K562 (cell line): ENCODE results near the gene FN3K. TPM values are rescaled to one million over a fixed set of nuclear protein-coding genes. Genes with fewer than 3 reads are reported as not detected.
A peak's percentile ranks its signal among the peaks of the same experiment; 100 is the strongest.

Experiments used
- BRCA1 ChIP-seq, 2 experiments: fragments of 450-650 bp in 1 of 2; sonication (generic) in 1 of 2; formaldehyde crosslinking in 1 of 2; IDR thresholded peaks; 2 replicates each; pipeline versions ENCODE4 v1.5.0 to v1.6.1; 2017 to 2020; ENCODE audit warnings: mild to moderate bottlenecking in 1 of 2, missing genetic modification reagents in 1 of 2
- CBFB ChIP-seq: sonication (generic); formaldehyde crosslinking; IDR thresholded peaks from 2 replicates; pipeline ENCODE4 v1.4.0; 2020; ENCODE audit warnings: mild to moderate bottlenecking, missing genetic modification reagents
- E2F6 ChIP-seq, 2 experiments: IDR thresholded peaks; 2 replicates each; pipeline ENCODE4 v1.6.1; 2011; ENCODE audit warnings: borderline replicate concordance in 1 of 2, control low read depth in 1 of 2, low read depth in 1 of 2, low read length in 1 of 2, mild to moderate bottlenecking in 1 of 2, mixed read lengths in 1 of 2, moderate library complexity in 1 of 2; ENCODE audit not compliant: insufficient read depth in 1 of 2, insufficient read length in 1 of 2, poor library complexity in 1 of 2, severe bottlenecking in 1 of 2; ENCODE audit errors: extremely low read depth in 1 of 2
- L3MBTL2 ChIP-seq: fragments of 450-650 bp; IDR thresholded peaks from 2 replicates; pipeline ENCODE4 v1.6.1; 2016; ENCODE audit warnings: mild to moderate bottlenecking, moderate library complexity
- NFATC3 ChIP-seq: fragments of 450-650 bp; IDR thresholded peaks from 2 replicates; pipeline ENCODE4 v1.6.1; 2017; ENCODE audit warnings: mild to moderate bottlenecking
- NONO ChIP-seq, 2 experiments: fragments of 200-400 bp in 1 of 2; fragments of 450-650 bp in 1 of 2; formaldehyde crosslinking in 1 of 2; IDR thresholded peaks; 2 replicates each; pipeline ENCODE4 v1.6.1; 2017; ENCODE audit warnings: low read depth in 2 of 2, mild to moderate bottlenecking in 2 of 2, moderate library complexity in 2 of 2, low read length in 1 of 2
- NR3C1 ChIP-seq: sonication (generic); formaldehyde crosslinking; IDR thresholded peaks from 2 replicates; pipeline ENCODE4 v1.8.1; 2022; ENCODE audit warnings: missing genetic modification reagents
- NRF1 ChIP-seq, 2 experiments: fragments of 450-650 bp; IDR thresholded peaks in 1 of 2; conservative IDR thresholded peaks in 1 of 2; 2 replicates each; pipeline ENCODE4 v1.6.1; 2014; ENCODE audit warnings: mild to moderate bottlenecking in 2 of 2
- SNRNP70 ChIP-seq: fragments of 200-400 bp; formaldehyde crosslinking; optimal IDR thresholded peaks from 2 replicates; pipeline ENCODE3; 2017; ENCODE audit warnings: low read depth, low read length
- TCFL5 ChIP-seq: fragments of 250-450 bp; sonication (Bioruptor Pico); conservative IDR thresholded peaks from 2 replicates; pipeline ENCODE4 v1.6.1; 2021; ENCODE audit warnings: mild to moderate bottlenecking, moderate library complexity, matching md5 sums
- ZNF347 ChIP-seq: fragments of 450-650 bp; formaldehyde crosslinking; IDR thresholded peaks from 2 replicates; pipeline ENCODE4 v1.4.0; 2020; ENCODE audit warnings: low read depth, mild to moderate bottlenecking, moderate library complexity
- ZNF57 ChIP-seq: fragments of 450-650 bp; formaldehyde crosslinking; IDR thresholded peaks from 2 replicates; pipeline ENCODE4 v1.4.0; 2020; ENCODE audit warnings: mild to moderate bottlenecking, moderate library complexity
- polyA plus RNA-seq, 8 experiments: library from polyadenylated mRNA; depleted of rRNA in 4 of 8; stranded (reverse) in 5 of 8; unstranded in 3 of 8; fragments of >200 nt; fragmentation: Nextera tagmentation in 2 of 8; fragmentation: Illumina TruSeq in 1 of 8; extraction: Ambion mirVana in 2 of 8; extraction: Trizol in 1 of 8; gene quantifications; 2 replicates each; pipeline versions ENCODE4 v1.2.1 to v1.2.3, GENCODE V29; 2011 to 2014; ENCODE audit warnings: inconsistent platforms in 1 of 8, missing spikeins in 1 of 8
- total RNA-seq, 7 experiments: library from RNA; depleted of rRNA in 6 of 7; stranded (reverse); fragments of >200 nt in 6 of 7; fragmentation: Illumina TruSeq in 2 of 7; extraction: Trizol in 2 of 7; gene quantifications; 2 replicates each; pipeline versions ENCODE4 v1.2.1 to v1.2.3, GENCODE V29; 2011 to 2021; ENCODE audit warnings: low replicate concordance in 1 of 7
- TF ChIP-seq, protein P1 (sequence below): sonication (generic); formaldehyde crosslinking; IDR thresholded peaks from 2 replicates; pipeline ENCODE4 v1.8.0; 2022; ENCODE audit warnings: mild to moderate bottlenecking, missing genetic modification reagents
- TF ChIP-seq, protein P2 (sequence below), 2 experiments: IDR thresholded peaks; 2 replicates each; pipeline ENCODE4 v1.6.1; 2012; ENCODE audit warnings: improper control_type of control experiment in 2 of 2, low read depth in 2 of 2, low read length in 2 of 2, borderline replicate concordance in 1 of 2
- TF ChIP-seq, protein P3 (sequence below): sonication (generic); formaldehyde crosslinking; IDR thresholded peaks from 2 replicates; pipeline ENCODE4 v1.8.1; 2022; ENCODE audit warnings: missing genetic modification reagents
- TF ChIP-seq, protein P4 (sequence below): sonication (generic); formaldehyde crosslinking; IDR thresholded peaks from 2 replicates; pipeline ENCODE4 v1.9.0; 2022; ENCODE audit warnings: mild to moderate bottlenecking, missing genetic modification reagents

FN3K gene
- total and polyA plus RNA-seq, 9 of the 15 experiments (the other 6 are each of a cell fraction or from before 2014, with no cell fraction given): 0.08 to 22.7 (median 3.8) TPM

- TF ChIP-seq NONO (IDR thresholded peaks at IDR 0.05; ENCODE audit: low read depth in 2 of 2, low read length in 1 of 2) (no peak), TCFL5 (CRISPR knock-in tag) (no peak), NR3C1 (CRISPR knock-in tag) (0 out of 2 replicates have a peak, but pooled peaks have one; percentile 40), NRF1 (conservative IDR thresholded peaks at IDR 0.05 in 1 of 2, IDR thresholded peaks at IDR 0.05 in 1 of 2) (peak in 1 of 2 experiments; percentile 19; a peak in 1 of 4 replicates), E2F6 (IDR thresholded peaks at IDR 0.05; ENCODE audit: borderline replicate concordance in 1 of 2, extremely low read depth in 1 of 2, insufficient read depth in 1 of 2, insufficient read length in 1 of 2, low read depth in 1 of 2, low read length in 1 of 2, poor library complexity in 1 of 2, severe bottlenecking in 1 of 2) (peak; percentile 47 to 68), CBFB (CRISPR knock-in tag) (peak; percentile 91), NFATC3 (no peak), L3MBTL2 (peak; percentile 62), BRCA1 (IDR thresholded peaks at IDR 0.05) (no peak), BRCA1 (CRISPR knock-in tag; IDR thresholded peaks at IDR 0.05) (peak; percentile 70; the same call in 1 of the 2 replicates), ZNF347 (CRISPR knock-in tag) (no peak), ZNF57 (CRISPR knock-in tag) (no peak), SNRNP70 (no peak)
- TF ChIP-seq, protein P1, sequence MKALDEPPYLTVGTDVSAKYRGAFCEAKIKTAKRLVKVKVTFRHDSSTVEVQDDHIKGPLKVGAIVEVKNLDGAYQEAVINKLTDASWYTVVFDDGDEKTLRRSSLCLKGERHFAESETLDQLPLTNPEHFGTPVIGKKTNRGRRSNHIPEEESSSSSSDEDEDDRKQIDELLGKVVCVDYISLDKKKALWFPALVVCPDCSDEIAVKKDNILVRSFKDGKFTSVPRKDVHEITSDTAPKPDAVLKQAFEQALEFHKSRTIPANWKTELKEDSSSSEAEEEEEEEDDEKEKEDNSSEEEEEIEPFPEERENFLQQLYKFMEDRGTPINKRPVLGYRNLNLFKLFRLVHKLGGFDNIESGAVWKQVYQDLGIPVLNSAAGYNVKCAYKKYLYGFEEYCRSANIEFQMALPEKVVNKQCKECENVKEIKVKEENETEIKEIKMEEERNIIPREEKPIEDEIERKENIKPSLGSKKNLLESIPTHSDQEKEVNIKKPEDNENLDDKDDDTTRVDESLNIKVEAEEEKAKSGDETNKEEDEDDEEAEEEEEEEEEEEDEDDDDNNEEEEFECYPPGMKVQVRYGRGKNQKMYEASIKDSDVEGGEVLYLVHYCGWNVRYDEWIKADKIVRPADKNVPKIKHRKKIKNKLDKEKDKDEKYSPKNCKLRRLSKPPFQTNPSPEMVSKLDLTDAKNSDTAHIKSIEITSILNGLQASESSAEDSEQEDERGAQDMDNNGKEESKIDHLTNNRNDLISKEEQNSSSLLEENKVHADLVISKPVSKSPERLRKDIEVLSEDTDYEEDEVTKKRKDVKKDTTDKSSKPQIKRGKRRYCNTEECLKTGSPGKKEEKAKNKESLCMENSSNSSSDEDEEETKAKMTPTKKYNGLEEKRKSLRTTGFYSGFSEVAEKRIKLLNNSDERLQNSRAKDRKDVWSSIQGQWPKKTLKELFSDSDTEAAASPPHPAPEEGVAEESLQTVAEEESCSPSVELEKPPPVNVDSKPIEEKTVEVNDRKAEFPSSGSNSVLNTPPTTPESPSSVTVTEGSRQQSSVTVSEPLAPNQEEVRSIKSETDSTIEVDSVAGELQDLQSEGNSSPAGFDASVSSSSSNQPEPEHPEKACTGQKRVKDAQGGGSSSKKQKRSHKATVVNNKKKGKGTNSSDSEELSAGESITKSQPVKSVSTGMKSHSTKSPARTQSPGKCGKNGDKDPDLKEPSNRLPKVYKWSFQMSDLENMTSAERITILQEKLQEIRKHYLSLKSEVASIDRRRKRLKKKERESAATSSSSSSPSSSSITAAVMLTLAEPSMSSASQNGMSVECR (CRISPR knock-in tag): no peak
- TF ChIP-seq, protein P2, sequence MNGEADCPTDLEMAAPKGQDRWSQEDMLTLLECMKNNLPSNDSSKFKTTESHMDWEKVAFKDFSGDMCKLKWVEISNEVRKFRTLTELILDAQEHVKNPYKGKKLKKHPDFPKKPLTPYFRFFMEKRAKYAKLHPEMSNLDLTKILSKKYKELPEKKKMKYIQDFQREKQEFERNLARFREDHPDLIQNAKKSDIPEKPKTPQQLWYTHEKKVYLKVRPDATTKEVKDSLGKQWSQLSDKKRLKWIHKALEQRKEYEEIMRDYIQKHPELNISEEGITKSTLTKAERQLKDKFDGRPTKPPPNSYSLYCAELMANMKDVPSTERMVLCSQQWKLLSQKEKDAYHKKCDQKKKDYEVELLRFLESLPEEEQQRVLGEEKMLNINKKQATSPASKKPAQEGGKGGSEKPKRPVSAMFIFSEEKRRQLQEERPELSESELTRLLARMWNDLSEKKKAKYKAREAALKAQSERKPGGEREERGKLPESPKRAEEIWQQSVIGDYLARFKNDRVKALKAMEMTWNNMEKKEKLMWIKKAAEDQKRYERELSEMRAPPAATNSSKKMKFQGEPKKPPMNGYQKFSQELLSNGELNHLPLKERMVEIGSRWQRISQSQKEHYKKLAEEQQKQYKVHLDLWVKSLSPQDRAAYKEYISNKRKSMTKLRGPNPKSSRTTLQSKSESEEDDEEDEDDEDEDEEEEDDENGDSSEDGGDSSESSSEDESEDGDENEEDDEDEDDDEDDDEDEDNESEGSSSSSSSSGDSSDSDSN (IDR thresholded peaks at IDR 0.05; ENCODE audit: borderline replicate concordance in 1 of 2, low read depth in 2 of 2, low read length in 2 of 2): no peak
- TF ChIP-seq, protein P3, sequence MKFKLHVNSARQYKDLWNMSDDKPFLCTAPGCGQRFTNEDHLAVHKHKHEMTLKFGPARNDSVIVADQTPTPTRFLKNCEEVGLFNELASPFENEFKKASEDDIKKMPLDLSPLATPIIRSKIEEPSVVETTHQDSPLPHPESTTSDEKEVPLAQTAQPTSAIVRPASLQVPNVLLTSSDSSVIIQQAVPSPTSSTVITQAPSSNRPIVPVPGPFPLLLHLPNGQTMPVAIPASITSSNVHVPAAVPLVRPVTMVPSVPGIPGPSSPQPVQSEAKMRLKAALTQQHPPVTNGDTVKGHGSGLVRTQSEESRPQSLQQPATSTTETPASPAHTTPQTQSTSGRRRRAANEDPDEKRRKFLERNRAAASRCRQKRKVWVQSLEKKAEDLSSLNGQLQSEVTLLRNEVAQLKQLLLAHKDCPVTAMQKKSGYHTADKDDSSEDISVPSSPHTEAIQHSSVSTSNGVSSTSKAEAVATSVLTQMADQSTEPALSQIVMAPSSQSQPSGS (CRISPR knock-in tag): 0 out of 2 replicates have a peak, but pooled peaks have one; percentile 18
- TF ChIP-seq, protein P4, sequence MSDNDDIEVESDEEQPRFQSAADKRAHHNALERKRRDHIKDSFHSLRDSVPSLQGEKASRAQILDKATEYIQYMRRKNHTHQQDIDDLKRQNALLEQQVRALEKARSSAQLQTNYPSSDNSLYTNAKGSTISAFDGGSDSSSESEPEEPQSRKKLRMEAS (CRISPR knock-in tag): peak; percentile 78
Observed at GRCh38 chr17:82698974-82699442, 36.4 kb upstream of the FN3K start (continued).
